Esophagus squamous epithelium (tissue), 4 donors: ENCODE data around the gene SYNPO2.

Experiments
- POLR2A ChIP-seq, 4 donors: fragments of 450-650 bp; IDR thresholded peaks; one replicate each; pipeline ENCODE4 v1.6.1; 2017; ENCODE audit warnings: antibody characterized with exemption in 4 of 4, mild to moderate bottlenecking in 4 of 4, moderate library complexity in 3 of 4
- TF ChIP-seq, protein P1 (sequence below), 6 experiments: fragments of 450-650 bp in 4 of 6; fragments of 200-600 bp in 2 of 6; sonication (generic) in 2 of 6; IDR thresholded peaks; one replicate each; pipeline ENCODE4 v1.5.1; 2016 to 2019; ENCODE audit warnings: antibody characterized with exemption in 6 of 6, mild to moderate bottlenecking in 4 of 6, moderate library complexity in 4 of 6

DNA sequence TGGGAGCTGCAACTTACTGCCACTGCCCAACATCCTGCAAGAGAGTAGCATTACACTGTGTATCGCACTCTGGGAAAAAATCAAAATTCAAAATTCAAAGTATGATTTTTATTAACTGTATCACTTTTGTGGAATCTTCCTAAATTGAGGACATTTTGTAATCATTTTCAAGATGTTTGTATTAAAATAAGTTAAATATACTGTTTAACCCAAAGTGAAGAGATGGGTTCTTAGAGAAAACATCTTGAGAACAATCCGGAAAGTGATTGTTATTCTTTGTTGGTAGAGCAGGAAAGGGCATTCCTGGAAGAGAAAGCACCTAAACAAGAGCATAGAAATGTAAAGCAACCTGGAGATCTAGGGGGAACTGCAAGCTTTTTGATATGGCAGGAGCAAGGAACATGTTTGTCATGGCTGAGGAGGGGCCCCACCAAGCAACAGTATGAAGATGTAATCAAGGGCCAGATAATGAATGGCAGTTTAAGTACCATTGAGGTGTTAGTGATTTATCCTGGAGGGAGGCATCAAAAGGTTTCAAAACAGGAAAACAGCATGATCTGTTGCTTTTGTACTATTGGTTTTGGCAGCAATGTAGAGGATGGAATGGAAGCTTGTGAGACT lies 38.7 kb upstream of the SYNPO2 start:
- TF ChIP-seq, protein P1, sequence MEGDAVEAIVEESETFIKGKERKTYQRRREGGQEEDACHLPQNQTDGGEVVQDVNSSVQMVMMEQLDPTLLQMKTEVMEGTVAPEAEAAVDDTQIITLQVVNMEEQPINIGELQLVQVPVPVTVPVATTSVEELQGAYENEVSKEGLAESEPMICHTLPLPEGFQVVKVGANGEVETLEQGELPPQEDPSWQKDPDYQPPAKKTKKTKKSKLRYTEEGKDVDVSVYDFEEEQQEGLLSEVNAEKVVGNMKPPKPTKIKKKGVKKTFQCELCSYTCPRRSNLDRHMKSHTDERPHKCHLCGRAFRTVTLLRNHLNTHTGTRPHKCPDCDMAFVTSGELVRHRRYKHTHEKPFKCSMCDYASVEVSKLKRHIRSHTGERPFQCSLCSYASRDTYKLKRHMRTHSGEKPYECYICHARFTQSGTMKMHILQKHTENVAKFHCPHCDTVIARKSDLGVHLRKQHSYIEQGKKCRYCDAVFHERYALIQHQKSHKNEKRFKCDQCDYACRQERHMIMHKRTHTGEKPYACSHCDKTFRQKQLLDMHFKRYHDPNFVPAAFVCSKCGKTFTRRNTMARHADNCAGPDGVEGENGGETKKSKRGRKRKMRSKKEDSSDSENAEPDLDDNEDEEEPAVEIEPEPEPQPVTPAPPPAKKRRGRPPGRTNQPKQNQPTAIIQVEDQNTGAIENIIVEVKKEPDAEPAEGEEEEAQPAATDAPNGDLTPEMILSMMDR (IDR thresholded peaks at IDR 0.05): no peak
- no peak for TF ChIP-seq POLR2A (IDR thresholded peaks at IDR 0.05)
